ENCODE measurements around the gene MTOR. TPM values are rescaled to one million over a fixed set of nuclear protein-coding genes. Genes with fewer than 3 reads are reported as not detected.
"Not testable (repeated sequence)": the region's sequence is repeated elsewhere in the genome, so short reads cannot be mapped to it uniquely, and the experiment has no call there.

MTOR gene
- total RNA-seq, 2 donors from 2014 or later: 29.3 to 34.1 TPM

DNA sequence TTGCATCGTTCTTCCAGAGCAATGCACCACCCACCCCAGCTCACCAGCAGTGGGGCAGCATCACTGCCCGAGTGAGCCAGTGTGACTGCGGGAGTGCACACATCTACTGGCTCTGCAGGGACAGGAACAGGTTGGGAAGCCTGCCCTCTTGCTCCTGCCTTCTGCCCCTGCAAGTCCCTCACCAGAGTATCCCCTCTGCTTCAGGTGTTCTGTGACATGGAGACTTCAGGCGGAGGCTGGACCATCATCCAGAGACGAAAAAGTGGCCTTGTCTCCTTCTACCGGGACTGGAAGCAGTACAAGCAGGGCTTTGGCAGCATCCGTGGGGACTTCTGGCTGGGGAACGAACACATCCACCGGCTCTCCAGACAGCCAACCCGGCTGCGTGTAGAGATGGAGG lies 69.0 kb downstream of the MTOR start:
- no peak for DNase-seq
- no peak for ATAC-seq
- intact Hi-C loops (cut with DNase I): no loop called here

- ATAC-seq (peak; percentile 77 to 91), DNase-seq (no peak)
- intact Hi-C loops (cut with DNase I): no loop called here
Observed at GRCh38 chr1:11188858-11189451, 73.4 kb downstream of the MTOR start, which contains the start of gene ANGPTL7. Gene ANGPTL7, plus strand, starts transcription at chr1:11189355. Its CDS starts 225 bp downstream, at chr1:11189580.

DNA sequence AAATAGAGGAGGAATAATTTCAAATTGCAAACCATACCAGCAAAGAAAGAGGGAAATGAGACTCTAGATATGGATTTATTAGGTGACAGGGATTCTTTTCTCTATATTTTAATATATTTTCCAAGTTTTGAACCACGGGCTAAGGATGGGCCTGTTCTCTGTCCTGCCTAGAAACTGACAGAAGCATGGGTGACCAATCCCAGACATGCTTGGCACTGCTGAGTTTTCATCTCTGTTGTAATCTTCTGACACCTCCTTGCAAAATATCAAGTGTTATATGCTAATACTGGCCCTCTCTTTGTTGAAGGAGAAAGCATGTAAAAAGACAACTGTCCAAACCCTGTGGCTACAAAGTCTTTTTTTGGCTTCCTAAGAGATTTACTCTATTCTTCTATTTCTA lies 74.0 kb downstream of the MTOR start:
- DNase-seq (no peak), ATAC-seq (peak; percentile 90)
- intact Hi-C loops (cut with DNase I): no loop called here

- intact Hi-C loops (cut with DNase I): no loop called here
- peak in 1 of 2 donors; percentile 24 for ATAC-seq
- no peak for DNase-seq
Observed at GRCh38 chr1:11187931-11188330, 74.4 kb downstream of the MTOR start.

GRCh38 chr1:11187494-11187893 lies 74.9 kb downstream of the MTOR start:
- ATAC-seq (peak; percentile 12 to 31), DNase-seq (no peak)
- intact Hi-C loops (cut with DNase I): no loop called here

DNA sequence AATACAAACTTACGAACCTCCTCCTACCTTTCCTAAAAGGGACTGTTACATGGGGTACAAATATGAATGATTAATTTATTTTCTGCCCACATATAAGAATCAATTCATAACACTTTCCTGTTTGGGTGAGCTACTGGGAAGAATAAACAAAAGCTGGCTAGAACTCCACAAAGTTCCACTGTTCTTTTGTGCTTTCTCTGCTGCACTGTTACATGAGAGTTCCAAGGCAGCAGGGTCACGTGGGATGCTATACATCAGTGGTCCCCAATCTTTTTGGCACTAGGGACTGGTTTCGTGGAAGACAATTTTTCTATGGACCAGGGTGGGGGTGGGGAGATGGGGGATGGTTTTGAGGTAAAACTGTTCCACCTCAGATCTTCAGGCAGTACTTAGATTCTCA lies 75.4 kb downstream of the MTOR start:
- no peak for ATAC-seq
- intact Hi-C loops (cut with DNase I): no loop called here
- no peak for DNase-seq

DNA sequence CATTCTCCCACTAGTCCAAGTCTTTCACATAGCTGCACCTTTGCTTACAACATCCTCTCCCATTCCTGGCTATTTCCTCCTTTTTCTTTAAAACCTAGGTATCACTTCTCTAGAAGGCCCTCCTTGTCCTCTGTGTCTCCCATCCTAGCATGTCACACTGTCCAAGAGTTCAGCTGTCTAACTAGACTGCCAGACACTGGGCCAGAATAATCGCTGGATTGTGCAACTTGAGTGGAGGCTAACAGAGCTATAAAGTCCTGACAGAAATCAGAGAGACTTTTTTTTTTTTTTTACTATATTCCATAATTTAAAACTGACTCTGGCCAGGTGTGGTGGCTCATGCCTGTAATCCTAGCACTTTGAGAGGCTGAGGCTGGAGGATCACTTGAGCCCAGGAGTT lies 77.4 kb downstream of the MTOR start:
- DNase-seq (no peak), ATAC-seq (no peak)
- intact Hi-C loops (cut with DNase I): no loop called here

- DNase-seq (no peak), ATAC-seq (no peak)
- intact Hi-C loops (cut with DNase I): no loop called here
Observed at GRCh38 chr1:11182884-11183283, 79.5 kb downstream of the MTOR start.

DNA sequence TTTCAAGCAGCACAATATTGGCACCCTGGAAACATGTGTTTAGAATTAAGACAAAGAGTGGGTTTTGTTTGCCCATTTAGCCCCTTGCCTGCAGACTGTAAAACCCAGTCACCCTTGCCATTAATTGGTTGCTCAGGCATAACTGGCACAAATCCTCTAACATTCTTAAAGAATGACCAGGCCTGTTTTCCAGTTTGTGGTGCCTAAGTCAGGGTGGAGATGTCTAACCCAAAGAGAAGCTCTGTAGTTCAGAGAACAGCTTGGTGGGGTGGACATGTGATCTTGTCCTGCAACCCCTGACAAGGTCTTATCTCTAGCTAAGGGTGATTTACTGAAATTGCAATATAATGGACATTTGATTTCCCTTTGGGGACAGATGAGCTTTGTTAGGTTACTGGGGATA lies 82.0 kb downstream of the MTOR start:
- no peak for DNase-seq
- ATAC-seq: peak in 1 of 2 donors; percentile 16
- intact Hi-C loops (cut with DNase I): no loop called here

- DNase-seq; ATAC-seq; intact Hi-C loops (cut with DNase I): not testable (repeated sequence)
Observed at GRCh38 chr1:11179749-11180148, 82.6 kb downstream of the MTOR start.

- intact Hi-C loops (cut with DNase I): no loop called here
- ATAC-seq (no peak), DNase-seq (no peak)
Observed at GRCh38 chr1:11179125-11179524, 83.2 kb downstream of the MTOR start.

GRCh38 chr1:11178021-11179015 lies 84.0 kb downstream of the MTOR start:
- ATAC-seq: peak; percentile 69 to 71
- DNase-seq: no peak
- intact Hi-C loops (cut with DNase I): no loop called here

DNA sequence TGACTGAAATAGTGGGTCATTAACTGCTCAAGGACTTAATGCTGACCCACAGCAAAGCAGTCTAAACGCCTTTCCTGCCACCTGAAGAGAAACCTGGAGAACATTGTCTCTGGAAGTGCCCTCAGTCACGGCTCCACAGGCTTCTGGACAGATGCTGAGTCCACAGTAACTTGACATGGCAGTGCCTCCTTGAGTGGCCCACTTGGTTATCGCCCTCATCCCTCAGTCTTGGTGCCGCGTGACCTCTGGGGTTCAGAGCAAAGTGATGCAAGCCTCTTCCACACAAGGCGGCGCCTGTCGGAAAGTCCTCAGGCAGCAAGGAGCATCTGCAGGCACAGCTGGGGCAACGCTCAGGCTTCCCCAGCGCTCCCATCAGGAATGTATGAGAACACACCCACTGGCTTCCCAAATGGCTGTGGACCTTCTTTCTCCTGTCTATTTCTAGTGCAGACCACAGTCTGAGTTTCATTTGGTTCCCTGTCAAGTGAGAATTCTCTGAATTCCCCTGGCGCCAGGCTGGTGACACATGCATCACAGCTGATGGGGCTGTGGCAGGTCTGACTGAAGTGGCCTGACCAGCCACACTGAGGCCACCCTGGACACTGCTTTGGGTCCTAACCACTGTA lies 86.2 kb downstream of the MTOR start:
- ATAC-seq (peak; percentile 60 to 85), DNase-seq (peak; percentile 34)
- intact Hi-C loops (cut with DNase I): no loop called here

GRCh38 chr1:11175461-11175860 lies 86.9 kb downstream of the MTOR start:
- DNase-seq (no peak), ATAC-seq (no peak)
- intact Hi-C loops (cut with DNase I): no loop called here

DNA sequence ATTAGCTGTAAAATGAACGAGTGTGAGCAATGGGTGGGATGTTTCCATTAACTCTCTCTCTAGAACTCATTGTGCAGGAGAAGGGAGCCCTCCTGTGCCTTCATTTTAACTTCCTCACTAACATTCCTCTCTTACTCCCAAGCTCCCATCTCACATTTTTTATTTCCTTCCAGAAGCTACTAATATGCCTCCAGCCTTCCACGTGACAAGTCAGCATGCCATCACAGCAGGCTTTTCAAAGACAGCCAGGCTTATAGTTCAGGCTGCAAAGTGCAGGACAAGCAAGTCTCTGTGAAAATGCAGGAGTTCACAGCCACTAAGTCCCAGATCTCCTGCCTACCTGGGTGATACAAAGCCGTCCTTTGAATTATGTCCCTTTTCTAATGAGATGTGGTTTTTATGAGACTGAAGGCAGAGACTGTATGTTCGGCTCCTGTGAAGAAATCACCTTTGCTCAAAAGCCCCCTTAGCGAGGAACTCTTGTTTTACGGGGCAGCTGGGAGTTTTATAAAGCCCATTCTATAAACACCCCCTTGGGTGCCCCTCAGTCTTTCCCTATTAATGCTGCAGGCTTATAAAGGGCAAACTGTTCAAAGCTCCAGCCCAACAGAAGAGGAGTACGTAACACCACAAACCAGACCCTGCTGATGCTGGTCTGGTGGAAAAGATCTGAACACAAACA lies 87.9 kb downstream of the MTOR start:
- DNase-seq (no peak), ATAC-seq (no peak)
- intact Hi-C loops (cut with DNase I): no loop called here

DNA sequence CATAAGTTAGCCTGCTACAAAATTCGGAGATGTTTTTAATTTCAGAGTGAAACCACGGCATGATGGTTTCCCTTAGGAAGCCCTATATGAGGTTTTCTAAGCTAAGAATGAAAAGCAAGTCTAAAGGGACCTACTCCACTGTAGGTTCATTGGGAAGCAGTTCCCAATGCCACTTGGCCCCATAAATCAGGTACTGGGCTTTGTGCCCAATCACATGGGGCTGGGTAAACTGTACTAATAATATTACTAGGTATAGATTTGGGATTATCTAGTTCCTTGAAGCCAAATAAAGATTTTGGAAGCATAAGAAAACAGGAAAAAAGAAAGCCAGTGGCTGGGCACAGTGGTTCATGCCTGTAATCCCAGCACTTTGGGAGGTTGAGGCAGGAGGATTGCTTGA lies 92.2 kb downstream of the MTOR start:
- intact Hi-C loops (cut with DNase I): no loop called here
- no peak for ATAC-seq
- no peak for DNase-seq

DNA sequence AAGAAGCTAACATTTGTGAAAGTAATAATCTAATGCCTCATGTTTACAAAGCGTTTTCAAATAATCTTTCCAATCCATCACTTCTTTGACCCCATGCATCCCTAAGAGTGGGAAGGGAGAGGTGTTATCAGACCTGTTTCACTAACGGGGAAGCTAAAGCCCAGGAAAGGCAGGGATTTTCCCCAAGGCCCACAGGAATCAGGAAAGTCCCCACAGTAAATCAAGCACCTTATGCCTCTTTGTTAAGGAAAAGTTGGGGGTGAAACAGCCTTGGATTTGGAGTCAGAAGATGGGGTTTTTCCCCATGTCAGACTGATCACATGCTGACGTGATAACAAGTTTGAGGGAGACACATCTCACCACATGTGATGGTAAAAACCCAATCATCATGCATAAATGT lies 93.1 kb downstream of the MTOR start:
- ATAC-seq: no peak
- DNase-seq: no peak
- intact Hi-C loops (cut with DNase I): no loop called here

DNA sequence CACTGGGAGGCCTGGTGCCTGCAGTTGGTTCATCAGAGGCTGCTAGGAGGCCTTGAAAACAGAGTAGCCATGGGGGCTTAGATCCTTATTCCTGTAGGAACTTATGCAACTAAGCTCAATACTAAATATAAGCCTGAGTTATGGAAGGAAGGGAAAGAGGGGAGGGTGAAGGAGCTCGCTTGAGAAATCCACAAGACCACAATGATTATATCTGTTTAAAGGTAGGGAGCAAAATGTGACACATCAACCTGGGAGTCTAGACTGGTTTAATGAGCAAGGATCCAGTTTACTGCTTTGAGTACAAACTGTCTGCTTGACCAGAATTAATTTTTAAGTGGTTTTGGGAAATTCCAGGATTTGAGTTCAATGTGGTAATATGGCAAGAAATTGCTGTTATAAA lies 93.6 kb downstream of the MTOR start:
- intact Hi-C loops (cut with DNase I): no loop called here
- DNase-seq (no peak), ATAC-seq (no peak)

GRCh38 chr1:11166744-11167143 lies 95.6 kb downstream of the MTOR start:
- DNase-seq; ATAC-seq; intact Hi-C loops (cut with DNase I): not testable (repeated sequence)
